GM12878 (cell line): ENCODE measurements around the gene HOOK1. TPM values are rescaled to one million over a fixed set of nuclear protein-coding genes. Genes with fewer than 3 reads are reported as not detected.

ENCODE experiments used
- ATAC-seq: fragments of 200-7000 bp; cut with Tn5 transposase; 3 replicates; pipeline ENCODE4 v1.9.1; 2020; ENCODE audit warnings: mild to moderate bottlenecking, moderate library complexity
- BruUV-seq: library from RNA; stranded (reverse); fragments of 400-500 nt; replicated peaks from 2 replicates; lab custom pipeline; 2021; lab: Mats Ljungman, UMichigan
- CTCF ChIA-PET: fragments of 300-600 bp; sonication (Branson Sonifier 250); formaldehyde crosslinking; extraction: SDS; loops from one replicate; lab custom pipeline; 2021; ENCODE audit warnings: inconsistent platforms; lab: Yijun Ruan, JAX
- POLR2A ChIA-PET: fragments of 350-600 bp; formaldehyde crosslinking; extraction: SDS; loops from one replicate; lab custom pipeline; 2021; ENCODE audit warnings: inconsistent platforms; lab: Charles Lee
- RAD21 ChIA-PET: fragments of 300-600 bp; sonication (Branson Sonifier 250); formaldehyde crosslinking; loops from one replicate; lab custom pipeline; 2023; ENCODE audit warnings: antibody characterized with exemption; ENCODE audit not compliant: unreplicated experiment; lab: Charles Lee
- SMC1A ChIA-PET: fragments of 300-600 bp; sonication (Branson Sonifier 250); formaldehyde crosslinking; loops from one replicate; lab custom pipeline; 2023; ENCODE audit not compliant: unreplicated experiment, uncharacterized antibody; lab: Charles Lee
- DNase-seq: peaks from one replicate; pipeline ENCODE4 v3.0.0-alpha.2; 2011; ENCODE audit warnings: low read depth, low spot score
- FAIRE-seq: peaks from 3 replicates; lab custom pipeline; 2011; peaks lifted over from hg19 to GRCh38; lab: Jason Lieb, UNC
- H2AFZ ChIP-seq: 2 replicates; pipeline ENCODE4 v1.6.0; 2011; ENCODE audit warnings: low read depth, low read length, control low read depth; ENCODE audit not compliant: control insufficient read depth
- H3K27ac ChIP-seq: 2 replicates; pipeline ENCODE4 v1.5.1; 2011; ENCODE audit warnings: control low read depth; ENCODE audit not compliant: control insufficient read depth, insufficient read depth
- H3K27me3 ChIP-seq, 2 experiments: replicated peaks in 1 of 2; 2 replicates each; pipeline versions ENCODE4 v1.6.0 to v1.6.1; 2011; ENCODE audit warnings: low read length in 1 of 2; ENCODE audit not compliant: control insufficient read depth in 2 of 2, insufficient read depth in 2 of 2
- H3K36me3 ChIP-seq, 2 experiments: 2 replicates each; pipeline ENCODE4 v1.5.1; 2011; ENCODE audit warnings: low read length in 1 of 2; ENCODE audit not compliant: control insufficient read depth in 2 of 2, insufficient read depth in 2 of 2
- H3K4me1 ChIP-seq: 2 replicates; pipeline ENCODE4 v1.6.1; 2011; ENCODE audit warnings: mild to moderate bottlenecking, low read length, moderate library complexity, mixed read lengths; ENCODE audit not compliant: control insufficient read depth, insufficient read depth
- H3K4me2 ChIP-seq: 2 replicates; pipeline ENCODE4 v1.6.0; 2011; ENCODE audit warnings: control low read depth; ENCODE audit not compliant: control insufficient read depth, insufficient read depth
- H3K4me3 ChIP-seq: fragments of 200-600 bp; sonication (generic); 2 replicates; pipeline ENCODE4 v1.5.1; 2016
- H3K79me2 ChIP-seq: 2 replicates; pipeline ENCODE4 v1.6.0; 2011; ENCODE audit warnings: low read length; ENCODE audit not compliant: control insufficient read depth, insufficient read depth
- H3K9ac ChIP-seq: 2 replicates; pipeline ENCODE4 v1.8.0; 2011; ENCODE audit warnings: low read length, control low read depth, mixed read lengths; ENCODE audit not compliant: control insufficient read depth, insufficient read depth
- H3K9me3 ChIP-seq: replicated peaks from 3 replicates; pipeline ENCODE4 v1.5.1; 2011; ENCODE audit warnings: mild to moderate bottlenecking, low read length; ENCODE audit not compliant: control insufficient read depth, insufficient read depth
- H4K20me1 ChIP-seq: 2 replicates; pipeline ENCODE4 v1.6.0; 2011; ENCODE audit not compliant: control insufficient read depth, insufficient read depth
- BCL11A ChIP-seq: IDR thresholded peaks from 2 replicates; pipeline ENCODE4 v1.6.1; 2011; ENCODE audit warnings: low read depth, low read length
- BRCA1 ChIP-seq: IDR thresholded peaks from 2 replicates; pipeline ENCODE4 v1.6.1; 2011; ENCODE audit warnings: low read depth, low read length, improper control_type of control experiment
- CEBPB ChIP-seq, 2 experiments: fragments of 150-350 bp in 1 of 2; IDR thresholded peaks; 2 replicates each; pipeline ENCODE4 v1.6.1; 2012 to 2014; ENCODE audit warnings: low read depth in 2 of 2, low read length in 2 of 2, borderline replicate concordance in 1 of 2, inconsistent platforms in 1 of 2
- MLLT1 ChIP-seq: fragments of 450-650 bp; IDR thresholded peaks from 2 replicates; pipeline ENCODE4 v1.6.1; 2016; ENCODE audit warnings: mild to moderate bottlenecking
- POLR2AphosphoS5 ChIP-seq: IDR thresholded peaks from 2 replicates; pipeline ENCODE4 v1.6.1; 2011; ENCODE audit warnings: mild to moderate bottlenecking, low read length, inconsistent platforms
- SUPT20H ChIP-seq: IDR thresholded peaks from 2 replicates; pipeline ENCODE4 v1.6.1; 2011; ENCODE audit warnings: low read depth, mild to moderate bottlenecking, low read length, moderate library complexity, borderline replicate concordance; ENCODE audit not compliant: control insufficient read depth
- ZNF622 ChIP-seq: fragments of 450-650 bp; IDR thresholded peaks from 2 replicates; pipeline ENCODE4 v1.6.1; 2017; ENCODE audit warnings: mild to moderate bottlenecking, inconsistent platforms
- WGBS: methylation state at CpG from one replicate; pipeline ENCODE4 v1.1.6; 2016; ENCODE audit warnings: low lambda C conversion rate; ENCODE audit not compliant: insufficient replicate concordance, insufficient coverage; ENCODE audit errors: missing lambda C conversion rate; 5-methylcytosine and 5-hydroxymethylcytosine counted together
- in situ Hi-C: fragments of 300-500 bp; cut with MboI; formaldehyde crosslinking; loops from 9 replicates; pipeline ENCODE4 v1.14.3; 2018; ENCODE audit warnings: mixed read lengths
- intact Hi-C: fragments of 100-400 bp; cut with micrococcal nuclease; formaldehyde crosslinking; loops from one replicate; pipeline ENCODE4 v1.14.2; 2022; ENCODE audit not compliant: unreplicated experiment
- polyA plus RNA-seq, 11 experiments: library from polyadenylated mRNA; depleted of rRNA in 4 of 11; unstranded in 6 of 11; stranded (reverse) in 5 of 11; fragments of >200 nt; fragmentation: Nextera tagmentation in 4 of 11; fragmentation: Illumina TruSeq in 1 of 11; extraction: Ambion mirVana in 4 of 11; extraction: Trizol in 1 of 11; gene quantifications; 1 replicate in 1 of 11; 2 replicates in 10 of 11; pipeline versions ENCODE4 v1.2.1 to v1.2.3, GENCODE V29; 2011 to 2016; ENCODE audit warnings: inconsistent platforms in 2 of 11, missing spikeins in 2 of 11, low read depth in 1 of 11
- total RNA-seq, 4 experiments: library from RNA; depleted of rRNA in 3 of 4; stranded (reverse); fragments of >200 nt in 3 of 4; fragmentation: Illumina TruSeq in 1 of 4; extraction: Trizol in 1 of 4; gene quantifications; 2 replicates each; pipeline versions ENCODE4 v1.2.1 to v1.2.3, GENCODE V29; 2013 to 2021
- TF ChIP-seq, protein P1 (sequence below): IDR thresholded peaks from 2 replicates; pipeline ENCODE4 v1.6.1; 2012; ENCODE audit warnings: low read length, inconsistent platforms
- TF ChIP-seq, protein P2 (sequence below): fragments of 150-350 bp; IDR thresholded peaks from 2 replicates; pipeline ENCODE4 v1.6.1; 2016; ENCODE audit warnings: low read depth, low read length

HOOK1 gene
- total and polyA plus RNA-seq, 10 of the 15 experiments (the other 5 are each of a cell fraction or from before 2014, with no cell fraction given) = 1.4 to 15.4 (median 3.7) TPM

DNA sequence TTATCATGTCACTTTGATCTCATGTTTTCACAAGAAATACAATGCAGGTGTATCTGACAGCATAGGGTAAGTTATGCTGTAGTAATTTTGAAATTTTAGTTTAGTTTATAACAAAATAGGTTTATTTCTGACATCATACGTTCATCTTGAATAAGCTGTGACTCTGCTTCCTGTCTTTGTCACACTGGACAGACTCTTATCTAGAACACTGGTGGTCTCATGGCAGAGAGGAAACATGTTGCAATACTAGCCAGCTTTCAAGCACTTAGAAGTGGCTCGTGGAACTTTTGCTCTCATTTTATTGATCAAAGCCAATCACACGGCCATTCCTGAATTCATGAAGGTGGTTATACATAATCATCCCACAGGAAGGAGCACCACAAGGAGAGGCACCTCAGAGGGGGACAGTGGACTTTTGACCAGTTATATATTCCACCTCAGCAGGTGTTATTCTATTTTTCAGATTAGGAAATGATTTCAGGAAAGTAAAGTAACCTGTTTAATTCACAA, 65.3 kb downstream of the HOOK1 start:
- H3K4me3 ChIP-seq = no peak overlapping the region
- in situ Hi-C loops = no loop called here

More for the DNA sequence above, 65.3 kb downstream of the HOOK1 start:
- no peak overlapping the region for H3K27ac ChIP-seq
- H3K27me3 ChIP-seq = no peaks in the 10 kb centered on the region
- no peaks in the 10 kb centered on the region for H3K79me2 ChIP-seq
- no peaks in the 10 kb centered on the region for H3K4me1 ChIP-seq
- no TSS peak for BruUV-seq
- no peaks in the 10 kb centered on the region; the same call in 1 of the 3 replicates for H3K9me3 ChIP-seq
- WGBS = 13% methylated on average over 3 of the region's 3 CpGs
- FAIRE-seq = no peak
- intact Hi-C loops = loop anchor here (1.0 kb wide), 1 partner anchor 67 kb away; no protein-coding TSS in a partner anchor
- SMC1A ChIA-PET = interaction anchor here (1.0 to 4.8 kb wide), 3 partner anchors 66 to 71 kb away, joined by 3 to 62 read pairs (median 4); no protein-coding TSS in a partner anchor
- no peaks in the 10 kb centered on the region for H4K20me1 ChIP-seq
- no peak for TF ChIP-seq SUPT20H
- no peak for TF ChIP-seq ZNF622
- TF ChIP-seq, protein P1, sequence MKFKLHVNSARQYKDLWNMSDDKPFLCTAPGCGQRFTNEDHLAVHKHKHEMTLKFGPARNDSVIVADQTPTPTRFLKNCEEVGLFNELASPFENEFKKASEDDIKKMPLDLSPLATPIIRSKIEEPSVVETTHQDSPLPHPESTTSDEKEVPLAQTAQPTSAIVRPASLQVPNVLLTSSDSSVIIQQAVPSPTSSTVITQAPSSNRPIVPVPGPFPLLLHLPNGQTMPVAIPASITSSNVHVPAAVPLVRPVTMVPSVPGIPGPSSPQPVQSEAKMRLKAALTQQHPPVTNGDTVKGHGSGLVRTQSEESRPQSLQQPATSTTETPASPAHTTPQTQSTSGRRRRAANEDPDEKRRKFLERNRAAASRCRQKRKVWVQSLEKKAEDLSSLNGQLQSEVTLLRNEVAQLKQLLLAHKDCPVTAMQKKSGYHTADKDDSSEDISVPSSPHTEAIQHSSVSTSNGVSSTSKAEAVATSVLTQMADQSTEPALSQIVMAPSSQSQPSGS = no peak
- no peak for TF ChIP-seq MLLT1
- TF ChIP-seq BRCA1 = no peak
- no peak for TF ChIP-seq CEBPB (IDR thresholded peaks at IDR 0.05; ENCODE audit: borderline replicate concordance in 1 of 2, low read depth in 2 of 2, low read length in 2 of 2)
- no peak for TF ChIP-seq POLR2AphosphoS5
- TF ChIP-seq, protein P2, sequence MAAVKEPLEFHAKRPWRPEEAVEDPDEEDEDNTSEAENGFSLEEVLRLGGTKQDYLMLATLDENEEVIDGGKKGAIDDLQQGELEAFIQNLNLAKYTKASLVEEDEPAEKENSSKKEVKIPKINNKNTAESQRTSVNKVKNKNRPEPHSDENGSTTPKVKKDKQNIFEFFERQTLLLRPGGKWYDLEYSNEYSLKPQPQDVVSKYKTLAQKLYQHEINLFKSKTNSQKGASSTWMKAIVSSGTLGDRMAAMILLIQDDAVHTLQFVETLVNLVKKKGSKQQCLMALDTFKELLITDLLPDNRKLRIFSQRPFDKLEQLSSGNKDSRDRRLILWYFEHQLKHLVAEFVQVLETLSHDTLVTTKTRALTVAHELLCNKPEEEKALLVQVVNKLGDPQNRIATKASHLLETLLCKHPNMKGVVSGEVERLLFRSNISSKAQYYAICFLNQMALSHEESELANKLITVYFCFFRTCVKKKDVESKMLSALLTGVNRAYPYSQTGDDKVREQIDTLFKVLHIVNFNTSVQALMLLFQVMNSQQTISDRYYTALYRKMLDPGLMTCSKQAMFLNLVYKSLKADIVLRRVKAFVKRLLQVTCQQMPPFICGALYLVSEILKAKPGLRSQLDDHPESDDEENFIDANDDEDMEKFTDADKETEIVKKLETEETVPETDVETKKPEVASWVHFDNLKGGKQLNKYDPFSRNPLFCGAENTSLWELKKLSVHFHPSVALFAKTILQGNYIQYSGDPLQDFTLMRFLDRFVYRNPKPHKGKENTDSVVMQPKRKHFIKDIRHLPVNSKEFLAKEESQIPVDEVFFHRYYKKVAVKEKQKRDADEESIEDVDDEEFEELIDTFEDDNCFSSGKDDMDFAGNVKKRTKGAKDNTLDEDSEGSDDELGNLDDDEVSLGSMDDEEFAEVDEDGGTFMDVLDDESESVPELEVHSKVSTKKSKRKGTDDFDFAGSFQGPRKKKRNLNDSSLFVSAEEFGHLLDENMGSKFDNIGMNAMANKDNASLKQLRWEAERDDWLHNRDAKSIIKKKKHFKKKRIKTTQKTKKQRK = no peak
- no peak for TF ChIP-seq BCL11A
- no peak overlapping the region for H3K9ac ChIP-seq
- RAD21 ChIA-PET = interaction anchor here (1.0 to 6.3 kb wide), 2 partner anchors 67 to 70 kb away, joined by 3 to 54 read pairs; no protein-coding TSS in a partner anchor
- CTCF ChIA-PET = interaction anchor here (1.0 to 4.6 kb wide), 7 partner anchors 14 to 93 kb away, joined by 3 to 94 read pairs (median 4); no protein-coding TSS in a partner anchor
- no peak for DNase-seq
- no peak overlapping the region for H3K4me2 ChIP-seq
- H3K36me3 ChIP-seq = no peaks in the 10 kb centered on the region
- no peak; the same call in 2 of the 3 replicates for ATAC-seq
- H2AFZ ChIP-seq = no peak overlapping the region
- POLR2A ChIA-PET = interaction anchor here (1.9 kb wide), 1 partner anchor 68 kb away, joined by 4 read pairs; no protein-coding TSS in a partner anchor
